H1 (cell line): Measurements from ENCODE around the gene TBC1D19. TPM values are rescaled to one million over a fixed set of nuclear protein-coding genes. Genes with fewer than 3 reads are reported as not detected.

Experiments
- CTCF ChIA-PET: fragments of 300-600 bp; sonication (Branson Sonifier 250); formaldehyde crosslinking; loops from one replicate; lab custom pipeline; 2021; ENCODE audit not compliant: partially characterized antibody; lab: Charles Lee
- POLR2A ChIA-PET: fragments of 300-600 bp; sonication (Branson Sonifier 250); formaldehyde crosslinking; loops from one replicate; lab custom pipeline; 2021; ENCODE audit warnings: inconsistent platforms; ENCODE audit not compliant: partially characterized antibody; lab: Charles Lee
- DNase-seq, 2 experiments: peaks; one replicate each; pipeline versions ENCODE4 v3.0.0 to v3.0.0-alpha.2; 2010 to 2022; ENCODE audit warnings: low spot score in 2 of 2, low read depth in 1 of 2, mixed read lengths in 1 of 2
- FAIRE-seq: peaks from 2 replicates; lab custom pipeline; 2011; peaks lifted over from hg19 to GRCh38; lab: Jason Lieb, UNC
- H2AFZ ChIP-seq: 2 replicates; pipeline ENCODE4 v1.8.1; 2012; ENCODE audit warnings: low read length, inconsistent platforms
- H2AK5ac ChIP-seq: 2 replicates; pipeline ENCODE4 v1.6.1; 2013; ENCODE audit warnings: low read depth, low read length
- H2BK120ac ChIP-seq: replicated peaks from 2 replicates; pipeline ENCODE3; 2013; ENCODE audit warnings: low read depth, low read length, inconsistent platforms
- H2BK12ac ChIP-seq: 2 replicates; pipeline ENCODE4 v1.6.1; 2013; ENCODE audit warnings: low read depth, low read length
- H2BK15ac ChIP-seq: 2 replicates; pipeline ENCODE4 v1.6.1; 2013; ENCODE audit warnings: low read length
- H2BK20ac ChIP-seq: 2 replicates; pipeline ENCODE4 v1.6.1; 2013; ENCODE audit warnings: low read length
- H2BK5ac ChIP-seq: 2 replicates; pipeline ENCODE4 v1.6.1; 2013; ENCODE audit warnings: low read depth, low read length
- H3K14ac ChIP-seq: 2 replicates; pipeline ENCODE4 v1.6.1; 2013; ENCODE audit warnings: inconsistent platforms; ENCODE audit not compliant: insufficient read length
- H3K18ac ChIP-seq: 2 replicates; pipeline ENCODE4 v1.6.1; 2013; ENCODE audit warnings: low read length; ENCODE audit errors: extremely low read depth
- H3K23ac ChIP-seq: 2 replicates; pipeline ENCODE4 v1.6.1; 2013; ENCODE audit warnings: inconsistent platforms; ENCODE audit not compliant: insufficient read length
- H3K23me2 ChIP-seq: 2 replicates; pipeline ENCODE4 v1.6.1; 2013; ENCODE audit warnings: low read depth, low read length
- H3K27ac ChIP-seq: 2 replicates; pipeline ENCODE4 v1.6.1; 2011; ENCODE audit warnings: low read depth, low read length, inconsistent platforms
- H3K27me3 ChIP-seq, 4 experiments: replicated peaks in 1 of 4; 1 replicate in 1 of 4; 2 replicates in 3 of 4; pipeline versions ENCODE4 v1.6.1 to v1.8.1; 2011 to 2013; ENCODE audit warnings: low read length in 3 of 4, mild to moderate bottlenecking in 3 of 4, inconsistent platforms in 2 of 4, mixed read lengths in 2 of 4, moderate library complexity in 1 of 4; ENCODE audit not compliant: control insufficient read depth in 3 of 4, insufficient read depth in 3 of 4; ENCODE audit errors: extremely low read depth in 1 of 4
- H3K36me3 ChIP-seq, 4 experiments: 2 replicates each; pipeline versions ENCODE4 v1.6.1 to v1.8.1; 2011 to 2013; ENCODE audit warnings: mild to moderate bottlenecking in 4 of 4, low read length in 3 of 4, moderate library complexity in 2 of 4, control low read depth in 1 of 4, inconsistent platforms in 1 of 4; ENCODE audit not compliant: insufficient read depth in 4 of 4, control insufficient read depth in 2 of 4
- H3K4ac ChIP-seq: replicated peaks from 2 replicates; pipeline ENCODE3; 2013; ENCODE audit warnings: low read length, low read depth, mixed read lengths, inconsistent platforms; ENCODE audit not compliant: insufficient read length
- H3K4me1 ChIP-seq, 4 experiments: replicated peaks in 1 of 4; 1 replicate in 1 of 4; 2 replicates in 3 of 4; pipeline versions ENCODE4 v1.6.1 to v1.8.1; 2011 to 2013; ENCODE audit warnings: low read length in 3 of 4, inconsistent platforms in 2 of 4, mixed read lengths in 1 of 4; ENCODE audit not compliant: insufficient read depth in 4 of 4, control insufficient read depth in 3 of 4
- H3K4me2 ChIP-seq, 2 experiments: 2 replicates each; pipeline versions ENCODE4 v1.6.1 to v1.8.1; 2011 to 2013; ENCODE audit warnings: low read depth in 2 of 2, low read length in 2 of 2, control low read depth in 1 of 2, inconsistent platforms in 1 of 2, mild to moderate bottlenecking in 1 of 2; ENCODE audit not compliant: insufficient read depth in 1 of 2
- H3K4me3 ChIP-seq, 4 experiments: fragments of 200-600, 300-600 bp in 1 of 4; sonication (generic), shearing (Covaris generic), sonication (Bioruptor Twin) in 1 of 4; 2 replicates each; pipeline versions ENCODE4 v1.5.1 to v1.8.1; 2011 to 2016; ENCODE audit warnings: low read length in 4 of 4, low read depth in 3 of 4, control low read depth in 2 of 4, inconsistent platforms in 2 of 4, mild to moderate bottlenecking in 2 of 4, mixed read lengths in 1 of 4, moderate library complexity in 1 of 4; ENCODE audit not compliant: insufficient read depth in 2 of 4; ENCODE audit errors: extremely low read depth in 1 of 4
- H3K56ac ChIP-seq: replicated peaks from 2 replicates; pipeline ENCODE3; 2013; ENCODE audit warnings: low read depth, mild to moderate bottlenecking, mixed read lengths, low read length, inconsistent platforms; ENCODE audit not compliant: insufficient read length
- H3K79me1 ChIP-seq: 2 replicates; pipeline ENCODE4 v1.6.1; 2013; ENCODE audit warnings: low read depth, low read length, control low read depth
- H3K79me2 ChIP-seq, 2 experiments: 2 replicates each; pipeline versions ENCODE4 v1.6.1 to v1.8.1; 2012 to 2013; ENCODE audit warnings: low read length in 2 of 2, mild to moderate bottlenecking in 2 of 2, inconsistent platforms in 1 of 2; ENCODE audit not compliant: insufficient read depth in 2 of 2, control insufficient read depth in 1 of 2
- H3K9ac ChIP-seq, 4 experiments: replicated peaks in 1 of 4; 1 replicate in 1 of 4; 2 replicates in 3 of 4; pipeline versions ENCODE4 v1.6.1 to v1.8.1; 2011 to 2013; ENCODE audit warnings: low read depth in 3 of 4, low read length in 3 of 4, control low read depth in 2 of 4, mild to moderate bottlenecking in 2 of 4, moderate library complexity in 2 of 4, inconsistent platforms in 1 of 4; ENCODE audit errors: extremely low read depth in 1 of 4
- H3K9me3 ChIP-seq, 2 experiments: 2 replicates each; pipeline versions ENCODE4 v1.6.1 to v1.8.1; 2012 to 2013; ENCODE audit warnings: mild to moderate bottlenecking in 2 of 2, moderate library complexity in 2 of 2, control low read depth in 1 of 2, inconsistent platforms in 1 of 2, low read depth in 1 of 2, low read length in 1 of 2, mixed read lengths in 1 of 2; ENCODE audit not compliant: insufficient read depth in 2 of 2
- H4K20me1 ChIP-seq, 2 experiments: replicated peaks in 1 of 2; 2 replicates each; pipeline versions ENCODE3 to v1.8.1; 2011 to 2013; ENCODE audit warnings: inconsistent platforms in 2 of 2, low read length in 2 of 2, mild to moderate bottlenecking in 1 of 2; ENCODE audit not compliant: insufficient read depth in 2 of 2, control insufficient read depth in 1 of 2
- H4K5ac ChIP-seq: 2 replicates; pipeline ENCODE4 v1.6.1; 2013; ENCODE audit warnings: low read length, low read depth, mixed read lengths, inconsistent platforms; ENCODE audit not compliant: insufficient read length
- H4K8ac ChIP-seq: 2 replicates; pipeline ENCODE4 v1.8.0; 2013; ENCODE audit warnings: mild to moderate bottlenecking, moderate library complexity, low read length, inconsistent platforms; ENCODE audit not compliant: insufficient read depth; ENCODE audit errors: extremely low read depth
- H4K91ac ChIP-seq: replicated peaks from 2 replicates; pipeline ENCODE3; 2013; ENCODE audit warnings: low read length, mixed read lengths, inconsistent platforms; ENCODE audit not compliant: insufficient read length
- CEBPB ChIP-seq: IDR thresholded peaks from 2 replicates; pipeline ENCODE4 v1.6.1; 2012; ENCODE audit warnings: low read depth, low read length
- MAFK ChIP-seq: IDR thresholded peaks from 2 replicates; pipeline ENCODE4 v1.6.1; 2012; ENCODE audit warnings: low read depth, mild to moderate bottlenecking, improper control_type of control experiment, low read length
- TAF7 ChIP-seq: optimal IDR thresholded peaks from 2 replicates; pipeline ENCODE3; 2011; ENCODE audit warnings: low read depth, mild to moderate bottlenecking, inconsistent platforms, low read length, moderate library complexity, borderline replicate concordance
- WGBS, 2 experiments: shearing (Covaris generic) in 1 of 2; methylation state at CpG; one replicate each; pipeline versions ENCODE4 v1.1.6 to v1.1.7; 2013 to 2015; ENCODE audit warnings: low lambda C conversion rate in 2 of 2, mixed read lengths in 2 of 2, inconsistent platforms in 1 of 2, low coverage in 1 of 2, missing lambda C conversion rate in 1 of 2; ENCODE audit not compliant: insufficient replicate concordance in 2 of 2, insufficient coverage in 1 of 2, insufficient read length in 1 of 2; ENCODE audit errors: extremely low coverage in 1 of 2, missing lambda C conversion rate in 1 of 2; 5-methylcytosine and 5-hydroxymethylcytosine counted together
- polyA plus RNA-seq, 7 experiments: library from polyadenylated mRNA; depleted of rRNA in 3 of 7; stranded (reverse) in 5 of 7; unstranded in 2 of 7; fragments of >200 nt in 5 of 7; fragments of 200-250 nt in 2 of 7; gene quantifications; 1 replicate in 5 of 7; 2 replicates in 1 of 7; 4 replicates in 1 of 7; pipeline versions ENCODE4 v1.2.1 to v1.2.3, GENCODE V29; 2011 to 2013; ENCODE audit warnings: missing spikeins in 2 of 7, mixed read lengths in 2 of 7
- total RNA-seq: library from RNA; stranded (reverse); fragmentation: NEBNext Ultra II Directional; extraction: Animal tissue kit (Norgen Biotek cat#: 25700); gene quantifications from 2 replicates; pipeline ENCODE4 v1.2.1, GENCODE V29; 2021
- TF ChIP-seq, protein P1 (sequence below): IDR thresholded peaks from 2 replicates; pipeline ENCODE4 v1.6.1; 2012; ENCODE audit warnings: low read length, inconsistent platforms

TBC1D19 gene
- total and polyA plus RNA-seq, 2 of the 8 experiments (the other 6 are each of a cell fraction or from before 2014, with no cell fraction given): 1.9 to 3.5 TPM

DNA sequence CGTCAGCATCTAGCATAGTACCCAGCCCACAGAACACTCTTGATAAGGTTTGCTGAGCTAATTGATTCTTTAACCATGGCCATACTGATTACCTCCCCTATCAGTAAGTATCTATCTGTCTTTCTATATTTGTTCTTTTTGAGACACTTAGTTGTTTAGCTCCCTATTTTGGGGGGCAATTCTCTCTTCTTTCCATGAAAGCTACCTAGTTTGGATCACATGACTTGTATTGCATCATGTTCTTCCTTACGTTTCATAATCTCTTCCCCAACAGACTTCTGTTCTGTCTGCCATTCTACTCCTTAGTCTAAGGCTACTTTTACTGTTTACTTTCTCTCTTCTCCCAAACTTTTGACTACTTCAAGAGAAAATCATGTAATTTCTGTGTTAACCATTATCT lies 39.0 kb downstream of the TBC1D19 start:
- TF ChIP-seq, protein P1, sequence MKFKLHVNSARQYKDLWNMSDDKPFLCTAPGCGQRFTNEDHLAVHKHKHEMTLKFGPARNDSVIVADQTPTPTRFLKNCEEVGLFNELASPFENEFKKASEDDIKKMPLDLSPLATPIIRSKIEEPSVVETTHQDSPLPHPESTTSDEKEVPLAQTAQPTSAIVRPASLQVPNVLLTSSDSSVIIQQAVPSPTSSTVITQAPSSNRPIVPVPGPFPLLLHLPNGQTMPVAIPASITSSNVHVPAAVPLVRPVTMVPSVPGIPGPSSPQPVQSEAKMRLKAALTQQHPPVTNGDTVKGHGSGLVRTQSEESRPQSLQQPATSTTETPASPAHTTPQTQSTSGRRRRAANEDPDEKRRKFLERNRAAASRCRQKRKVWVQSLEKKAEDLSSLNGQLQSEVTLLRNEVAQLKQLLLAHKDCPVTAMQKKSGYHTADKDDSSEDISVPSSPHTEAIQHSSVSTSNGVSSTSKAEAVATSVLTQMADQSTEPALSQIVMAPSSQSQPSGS: no peak
- TF ChIP-seq CEBPB (0 out of 2 replicates have a peak, but pooled peaks have one; percentile 42), TAF7 (no peak), MAFK (no peak)
- FAIRE-seq: no peak
- H3K79me1 ChIP-seq: no peaks in the 10 kb centered on the region
- no peaks in the 10 kb centered on the region for H3K23me2 ChIP-seq
- H2BK12ac ChIP-seq: no peak overlapping the region
- ChIA-PET CTCF (no interaction called here), POLR2A (no interaction called here)
- no peak overlapping the region for H3K23ac ChIP-seq
- no peak overlapping the region for H3K56ac ChIP-seq
- H2AFZ ChIP-seq: 0 out of 2 replicates have a peak overlapping the region, but pooled peaks have one; percentile 27
- no peak overlapping the region for H3K4me2 ChIP-seq
- no peak overlapping the region for H3K27ac ChIP-seq
- no peaks in the 10 kb centered on the region for H3K79me2 ChIP-seq
- no peak overlapping the region for H2AK5ac ChIP-seq
- H3K14ac ChIP-seq: no peak overlapping the region
- no peak overlapping the region for H2BK5ac ChIP-seq
- no peak overlapping the region for H3K9ac ChIP-seq
- H2BK15ac ChIP-seq: no peak overlapping the region
- H4K5ac ChIP-seq: no peak overlapping the region
- no peaks in the 10 kb centered on the region for H4K20me1 ChIP-seq
- no peak overlapping the region for H3K4me3 ChIP-seq
- no peak for DNase-seq
- H4K8ac ChIP-seq: no peak overlapping the region
- no peaks in the 10 kb centered on the region for H3K4me1 ChIP-seq
- no peak overlapping the region for H2BK20ac ChIP-seq
- no peak overlapping the region for H2BK120ac ChIP-seq
- no peaks in the 10 kb centered on the region for H3K36me3 ChIP-seq
- H3K18ac ChIP-seq: no peak overlapping the region
- no peak overlapping the region for H3K4ac ChIP-seq
- WGBS, 2 experiments: 81% methylated on average over 2 of the region's 2 CpGs; no CpG with 5 or more reads in 1 of the 2 experiments
- no peaks in the 10 kb centered on the region for H3K27me3 ChIP-seq
- H3K9me3 ChIP-seq: no peaks in the 10 kb centered on the region
- H4K91ac ChIP-seq: no peak overlapping the region
